Measurements from ENCODE around the gene CRCP.

DNA sequence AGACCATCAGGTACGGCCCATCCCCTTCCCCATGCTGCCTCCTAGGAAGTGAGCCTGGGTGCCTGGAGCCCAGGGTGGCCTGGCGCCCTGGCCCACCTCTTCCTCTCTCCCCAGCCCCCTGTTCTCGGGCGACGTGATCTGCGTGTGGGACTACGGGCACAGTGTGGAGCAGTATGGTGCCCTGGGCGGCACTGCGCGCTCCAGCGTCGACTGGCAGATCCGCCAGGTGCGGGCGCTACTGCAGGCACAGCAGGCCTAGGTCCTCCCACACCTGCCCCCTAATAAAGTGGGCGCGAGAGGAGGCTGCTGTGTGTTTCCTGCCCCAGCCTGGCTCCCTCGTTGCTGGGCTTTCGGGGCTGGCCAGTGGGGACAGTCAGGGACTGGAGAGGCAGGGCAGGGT, 22.0 kb upstream of the CRCP start:
- TF ChIP-seq, protein P1, sequence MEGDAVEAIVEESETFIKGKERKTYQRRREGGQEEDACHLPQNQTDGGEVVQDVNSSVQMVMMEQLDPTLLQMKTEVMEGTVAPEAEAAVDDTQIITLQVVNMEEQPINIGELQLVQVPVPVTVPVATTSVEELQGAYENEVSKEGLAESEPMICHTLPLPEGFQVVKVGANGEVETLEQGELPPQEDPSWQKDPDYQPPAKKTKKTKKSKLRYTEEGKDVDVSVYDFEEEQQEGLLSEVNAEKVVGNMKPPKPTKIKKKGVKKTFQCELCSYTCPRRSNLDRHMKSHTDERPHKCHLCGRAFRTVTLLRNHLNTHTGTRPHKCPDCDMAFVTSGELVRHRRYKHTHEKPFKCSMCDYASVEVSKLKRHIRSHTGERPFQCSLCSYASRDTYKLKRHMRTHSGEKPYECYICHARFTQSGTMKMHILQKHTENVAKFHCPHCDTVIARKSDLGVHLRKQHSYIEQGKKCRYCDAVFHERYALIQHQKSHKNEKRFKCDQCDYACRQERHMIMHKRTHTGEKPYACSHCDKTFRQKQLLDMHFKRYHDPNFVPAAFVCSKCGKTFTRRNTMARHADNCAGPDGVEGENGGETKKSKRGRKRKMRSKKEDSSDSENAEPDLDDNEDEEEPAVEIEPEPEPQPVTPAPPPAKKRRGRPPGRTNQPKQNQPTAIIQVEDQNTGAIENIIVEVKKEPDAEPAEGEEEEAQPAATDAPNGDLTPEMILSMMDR (IDR thresholded peaks at IDR 0.05), result no peak
- TF ChIP-seq POLR2A (IDR thresholded peaks at IDR 0.05) (no peak), EP300 (IDR thresholded peaks at IDR 0.05) (no peak), POLR2AphosphoS5 (IDR thresholded peaks at IDR 0.05) (no peak)

Measured in upper lobe of left lung (tissue), 4 donors.